Fibroblast of villous mesenchyme (primary cell): ENCODE measurements around the gene CCDC80. TPM values are rescaled to one million over a fixed set of nuclear protein-coding genes. Genes with fewer than 3 reads are reported as not detected.

Experiments
- DNase-seq: peaks from one replicate; pipeline ENCODE4 v3.0.0-alpha.2; 2010; ENCODE audit warnings: low read depth
- H3K4me3 ChIP-seq: 2 replicates; pipeline ENCODE4 v1.5.1; 2011; ENCODE audit warnings: low read depth, mild to moderate bottlenecking, low read length
- CTCF ChIP-seq: IDR thresholded peaks from 2 replicates; pipeline ENCODE4 v1.5.1; 2012; ENCODE audit warnings: low read depth, mild to moderate bottlenecking, low read length; ENCODE audit not compliant: insufficient read depth
- total RNA-seq: library from RNA; depleted of rRNA; stranded (reverse); fragments of >200 nt; gene quantifications from 2 replicates; pipeline ENCODE4 v1.2.3, GENCODE V29; 2012

CCDC80 gene
- total RNA-seq, result 158 and 180 TPM in 2 replicates

- peak; percentile 96 for DNase-seq
- TF ChIP-seq CTCF, result no peak
- peak within 1 kb of the TSS; percentile 76 for H3K4me3 ChIP-seq
Observed at GRCh38 chr3:112640930-112641801, at the start of gene CCDC80. TSS of gene CCDC80 (minus strand) at chr3:112641143. CDS start at chr3:112639905, 1,238 bp downstream.

- no peak for TF ChIP-seq CTCF
- no peak for DNase-seq
- no peak overlapping the region for H3K4me3 ChIP-seq
Observed at GRCh38 chr3:112689989-112690388, 49.0 kb upstream of the CCDC80 start.

- no peak overlapping the region for H3K4me3 ChIP-seq
- no peak for TF ChIP-seq CTCF
- DNase-seq, result no peak
Observed at GRCh38 chr3:112689385-112689784, 48.4 kb upstream of the CCDC80 start.

- TF ChIP-seq CTCF, result no peak
- DNase-seq, result no peak
- H3K4me3 ChIP-seq, result no peak overlapping the region
Observed at GRCh38 chr3:112688819-112689218, 47.9 kb upstream of the CCDC80 start.

GRCh38 chr3:112688085-112688769 lies 47.3 kb upstream of the CCDC80 start:
- no peak for TF ChIP-seq CTCF
- peak; percentile 79 for DNase-seq
- H3K4me3 ChIP-seq, result no peak overlapping the region

- no peak for TF ChIP-seq CTCF
- no peak overlapping the region for H3K4me3 ChIP-seq
- no peak for DNase-seq
Observed at GRCh38 chr3:112687616-112688015, 46.7 kb upstream of the CCDC80 start.
